GM19463 (cell line): ENCODE measurements around the gene ALDH1L1.

Source experiments
- ATAC-seq: cut with Tn5 transposase; IDR thresholded peaks from one replicate; pipeline ENCODE4 v1.9.1; 2021; ENCODE audit warnings: mild to moderate bottlenecking, moderate library complexity; ENCODE audit not compliant: unreplicated experiment

The ALDH1L1 gene

DNA sequence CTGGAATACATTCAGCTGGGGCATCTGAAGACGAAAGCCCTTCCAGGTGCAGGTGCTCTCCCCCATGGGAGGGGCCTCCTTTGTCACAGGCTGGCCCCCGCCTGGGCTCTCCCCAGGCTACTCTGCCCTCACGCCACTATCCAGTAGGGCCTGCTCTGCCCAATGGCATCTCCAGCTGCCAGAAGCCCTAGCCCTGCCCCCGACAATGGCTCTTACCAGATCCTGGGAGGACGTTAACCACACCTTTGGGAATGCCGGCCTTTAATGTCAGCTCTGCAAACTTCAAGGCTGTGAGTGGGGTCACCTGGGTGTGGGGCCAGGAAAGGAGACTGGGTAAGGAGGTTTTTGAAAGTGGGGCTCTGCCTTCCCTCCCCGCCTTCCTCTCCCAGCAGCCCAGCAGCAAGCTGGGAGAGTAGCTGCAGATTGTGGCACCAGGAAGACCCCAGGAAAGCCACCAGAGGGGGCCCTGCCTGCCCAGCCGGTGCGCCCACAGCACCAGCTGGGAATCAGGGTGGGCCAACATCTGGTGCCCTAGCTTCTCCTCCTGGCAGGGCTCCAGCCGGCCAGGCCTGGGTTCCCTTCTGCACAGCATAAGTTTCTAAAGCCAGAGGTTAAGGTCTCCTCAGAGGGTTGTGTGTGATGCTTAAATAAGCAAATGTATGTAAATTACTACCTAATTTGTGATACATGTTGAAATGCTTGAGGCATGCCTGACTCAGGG lies 56.1 kb downstream of the ALDH1L1 start:
- ATAC-seq, result no peak

DNA sequence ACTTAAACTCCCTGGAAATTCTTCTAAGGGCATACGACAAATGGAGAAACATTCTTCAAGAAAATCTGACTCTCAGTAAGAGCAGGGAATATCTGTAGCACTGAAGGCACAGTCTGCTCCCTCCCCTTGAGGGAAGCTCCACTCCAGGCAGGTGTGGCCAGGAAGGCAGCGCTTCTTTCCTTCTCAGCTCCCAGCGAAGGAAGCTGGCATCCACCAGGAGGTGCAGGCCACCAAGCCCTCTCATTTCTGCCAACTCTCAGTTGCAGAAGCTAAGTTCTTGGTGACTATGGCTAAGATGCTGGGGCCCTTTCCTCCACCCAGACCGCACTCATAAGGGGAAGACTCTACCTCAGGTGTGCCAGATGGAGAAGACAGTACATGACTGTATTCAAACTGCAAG lies 58.8 kb downstream of the ALDH1L1 start:
- ATAC-seq, result no peak

DNA sequence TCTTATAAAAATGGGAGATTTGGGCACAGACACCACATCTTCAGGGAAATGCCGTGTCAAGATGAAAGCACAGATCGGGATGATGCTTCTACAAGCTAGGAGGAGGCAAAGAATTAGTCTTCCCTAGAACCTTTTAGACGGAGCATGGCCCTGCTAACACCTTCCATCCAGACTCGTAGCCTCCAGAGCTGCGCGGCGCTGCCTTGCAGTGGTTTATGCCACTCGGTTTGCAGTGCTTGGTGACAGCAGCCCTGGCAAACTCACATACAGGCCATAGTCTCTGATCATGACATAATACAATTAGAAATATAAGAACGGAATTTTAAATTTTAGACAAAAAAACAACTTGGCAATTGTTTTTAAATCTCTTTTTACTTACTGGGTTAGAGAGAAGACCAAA lies 59.3 kb downstream of the ALDH1L1 start:
- ATAC-seq, result no peak

- no peak for ATAC-seq
These were observed 60.4 kb downstream of the ALDH1L1 start for GRCh38 chr3:126119976-126120375.

GRCh38 chr3:126119008-126119675 lies 61.2 kb downstream of the ALDH1L1 start:
- no peak for ATAC-seq

GRCh38 chr3:126118591-126118990 lies 61.8 kb downstream of the ALDH1L1 start:
- ATAC-seq, result no peak

DNA sequence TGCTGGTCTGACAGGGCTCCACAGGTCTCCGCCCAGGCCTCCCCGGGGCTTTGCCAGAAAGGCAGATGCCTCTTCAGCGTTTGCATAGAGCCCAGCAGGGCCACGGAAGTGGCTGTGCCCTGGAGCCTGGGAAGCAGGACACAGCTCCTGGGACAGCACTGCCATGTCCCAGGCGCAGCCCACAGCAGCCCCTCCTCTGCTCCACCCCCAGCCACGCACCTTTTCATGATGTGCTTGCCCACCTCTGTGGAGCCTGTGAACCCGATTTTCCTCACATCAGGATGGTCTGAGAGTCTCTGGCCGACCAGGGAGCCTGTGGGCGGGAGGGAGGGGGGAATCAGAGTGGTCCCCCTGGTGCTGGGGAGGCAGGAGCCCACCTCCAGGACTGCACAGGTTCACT lies 62.6 kb downstream of the ALDH1L1 start:
- no peak for ATAC-seq

DNA sequence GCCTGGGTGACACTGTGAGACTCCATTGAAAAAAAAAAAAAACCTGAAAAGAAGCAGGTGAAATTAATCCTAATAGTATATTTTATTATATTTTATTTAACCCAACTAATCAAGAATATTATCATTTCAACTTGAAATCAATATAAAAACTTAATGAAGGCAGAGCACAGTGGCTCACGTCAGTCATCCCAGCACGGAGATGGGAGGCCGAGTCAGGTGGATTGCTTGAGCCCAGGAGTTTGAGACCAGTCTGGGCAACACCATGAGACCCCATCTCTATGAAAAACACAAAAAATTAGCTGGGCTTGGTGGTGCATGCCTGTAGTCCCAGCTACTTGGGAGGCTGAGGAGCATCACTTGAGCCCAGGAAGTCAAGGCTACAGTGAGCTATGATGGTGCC lies 63.2 kb downstream of the ALDH1L1 start:
- ATAC-seq, result no peak

DNA sequence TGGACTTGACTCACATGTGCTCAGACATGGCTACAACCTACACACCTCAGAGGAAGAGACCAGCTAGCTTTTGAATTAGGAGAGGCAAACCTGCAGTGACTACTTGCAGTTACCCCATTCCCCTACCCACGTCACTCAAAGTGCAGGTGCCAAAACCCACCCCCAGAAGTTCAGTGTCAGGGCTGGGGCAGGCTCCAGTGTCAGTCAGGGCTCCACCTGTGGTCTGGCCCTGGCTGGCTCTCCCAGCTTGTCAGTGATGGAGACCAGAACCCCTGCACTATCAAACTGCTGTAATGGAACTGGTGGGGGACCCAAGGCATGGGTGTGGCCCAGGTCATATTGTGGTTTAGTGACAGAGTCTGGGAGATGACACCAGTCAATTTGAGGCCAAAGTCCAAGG lies 63.9 kb downstream of the ALDH1L1 start:
- no peak for ATAC-seq

DNA sequence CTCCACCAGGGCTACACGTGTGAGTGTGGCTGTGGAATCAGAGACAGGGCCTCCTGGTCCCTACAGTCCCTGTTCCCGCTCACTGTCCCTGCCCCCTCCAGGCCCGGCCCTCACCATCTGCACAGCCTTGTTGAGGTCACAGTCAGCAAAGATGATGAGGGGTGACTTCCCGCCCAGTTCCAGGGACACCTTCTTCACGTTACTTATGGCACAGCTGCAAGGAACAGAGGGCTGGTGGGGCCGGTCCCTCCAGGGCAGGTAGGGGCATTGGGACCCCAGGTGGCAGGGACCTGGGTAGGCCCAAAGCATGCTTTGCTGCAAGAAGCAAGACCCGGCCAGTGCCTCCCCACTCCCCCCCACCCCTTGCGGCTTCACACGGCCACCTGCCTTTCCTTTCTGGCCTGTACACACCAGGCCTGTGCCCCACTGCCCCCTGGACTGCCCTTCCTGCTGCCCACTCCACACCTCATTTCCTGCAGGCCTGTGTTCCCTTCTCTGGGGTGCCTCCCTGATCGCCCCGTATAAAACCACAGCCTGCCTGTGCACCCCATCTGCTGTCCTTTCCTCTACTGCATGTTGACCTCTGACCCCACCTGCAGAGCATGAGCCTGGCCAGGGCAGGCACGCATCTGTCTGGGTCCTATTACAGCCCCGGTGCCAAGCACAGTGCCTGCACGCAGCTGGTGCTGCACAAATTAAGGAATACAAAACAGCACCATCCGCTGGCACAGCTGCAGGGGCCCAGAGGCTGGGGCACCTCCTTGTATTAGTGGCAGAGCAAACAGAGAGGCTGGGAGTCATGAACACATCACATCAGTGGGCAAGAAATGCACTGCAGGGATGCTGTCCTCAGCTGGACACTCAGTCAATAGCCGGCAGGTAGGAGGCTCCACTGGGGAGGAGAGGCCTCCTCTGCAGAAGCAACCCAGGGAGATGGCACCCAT lies 65.7 kb downstream of the ALDH1L1 start:
- ATAC-seq, result no peak

- no peak for ATAC-seq
These were observed 66.5 kb downstream of the ALDH1L1 start for GRCh38 chr3:126113733-126114442.

- ATAC-seq, result no peak
These were observed 67.2 kb downstream of the ALDH1L1 start for GRCh38 chr3:126113238-126113555.

DNA sequence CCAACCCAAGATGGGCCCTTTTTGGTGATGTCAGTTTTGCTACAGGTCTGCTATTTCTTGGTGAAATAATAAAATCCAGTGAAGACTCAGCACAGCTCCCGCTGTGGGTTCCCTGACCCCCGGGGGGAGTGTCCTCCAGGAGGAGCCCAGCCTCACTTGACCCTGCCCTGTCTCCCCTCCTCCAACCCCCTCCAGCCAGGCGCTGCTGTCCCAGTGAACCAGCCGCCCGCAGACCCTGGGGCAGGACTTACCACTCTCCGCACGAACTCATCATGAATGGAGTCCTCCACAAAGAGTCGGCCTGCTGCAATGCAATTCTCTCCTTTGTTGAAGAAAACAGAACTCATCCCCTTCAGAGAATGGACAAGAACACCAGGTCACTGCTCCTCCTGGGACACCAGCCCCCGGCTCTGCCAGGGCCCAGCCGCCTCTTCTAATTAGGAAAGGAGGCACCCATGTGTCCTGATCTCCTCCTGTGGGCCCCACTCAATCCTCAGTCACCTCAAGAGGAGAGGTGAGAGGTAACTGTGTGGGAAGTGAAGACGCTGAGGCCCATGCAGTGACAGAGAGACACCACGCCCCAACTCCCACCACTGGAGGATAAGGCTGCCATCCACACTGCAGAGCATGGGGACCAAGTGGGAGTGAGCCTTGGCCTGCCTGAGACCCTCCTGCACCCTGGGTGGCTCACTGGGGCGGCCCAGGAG lies 67.7 kb downstream of the ALDH1L1 start:
- ATAC-seq, result no peak

DNA sequence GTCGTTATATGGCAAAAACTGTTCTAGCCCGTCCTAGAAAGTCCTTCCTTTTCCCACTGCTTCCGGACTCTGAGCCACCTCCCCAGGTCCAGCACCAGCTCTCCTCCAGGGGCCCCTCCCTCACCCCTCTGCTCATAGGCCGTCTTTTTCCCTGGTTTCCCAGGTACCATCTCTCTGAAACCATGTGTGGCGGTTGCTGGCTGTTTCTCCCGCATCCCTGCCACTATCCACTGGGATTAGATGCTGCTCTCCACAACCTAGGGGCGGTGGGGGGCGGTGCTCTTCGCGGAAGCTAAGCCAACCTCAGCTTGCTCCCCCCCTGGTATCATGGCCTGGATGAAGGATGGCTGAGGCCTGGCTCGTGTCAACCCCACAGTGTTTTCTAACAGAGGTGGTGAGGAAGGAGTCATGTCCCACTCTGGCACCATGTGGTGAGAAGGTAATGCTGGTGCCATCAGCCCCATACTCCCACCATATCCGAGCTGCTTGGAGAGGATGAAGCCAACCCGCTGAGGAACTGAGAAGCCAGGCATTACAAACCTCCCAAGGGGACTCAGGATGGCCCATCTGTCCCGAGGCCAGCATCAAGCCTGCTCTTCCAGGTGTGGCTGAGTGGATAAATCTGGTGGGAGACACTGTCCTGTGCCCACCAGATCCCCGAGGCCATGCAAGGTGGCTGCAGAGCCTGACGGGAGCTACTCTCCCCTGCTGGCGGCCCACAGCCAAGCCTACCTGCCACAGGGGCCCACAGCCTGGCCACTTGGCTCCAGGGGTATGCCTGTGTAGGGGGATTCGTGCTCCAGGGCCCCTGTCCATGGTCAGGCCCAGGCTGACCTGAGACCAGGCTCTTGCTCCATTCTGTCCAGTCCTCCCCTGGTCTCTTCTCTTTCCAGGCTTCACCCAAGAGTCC lies 68.6 kb downstream of the ALDH1L1 start:
- no peak for ATAC-seq

- no peak for ATAC-seq
These were observed 69.2 kb downstream of the ALDH1L1 start for GRCh38 chr3:126111126-126111551.

DNA sequence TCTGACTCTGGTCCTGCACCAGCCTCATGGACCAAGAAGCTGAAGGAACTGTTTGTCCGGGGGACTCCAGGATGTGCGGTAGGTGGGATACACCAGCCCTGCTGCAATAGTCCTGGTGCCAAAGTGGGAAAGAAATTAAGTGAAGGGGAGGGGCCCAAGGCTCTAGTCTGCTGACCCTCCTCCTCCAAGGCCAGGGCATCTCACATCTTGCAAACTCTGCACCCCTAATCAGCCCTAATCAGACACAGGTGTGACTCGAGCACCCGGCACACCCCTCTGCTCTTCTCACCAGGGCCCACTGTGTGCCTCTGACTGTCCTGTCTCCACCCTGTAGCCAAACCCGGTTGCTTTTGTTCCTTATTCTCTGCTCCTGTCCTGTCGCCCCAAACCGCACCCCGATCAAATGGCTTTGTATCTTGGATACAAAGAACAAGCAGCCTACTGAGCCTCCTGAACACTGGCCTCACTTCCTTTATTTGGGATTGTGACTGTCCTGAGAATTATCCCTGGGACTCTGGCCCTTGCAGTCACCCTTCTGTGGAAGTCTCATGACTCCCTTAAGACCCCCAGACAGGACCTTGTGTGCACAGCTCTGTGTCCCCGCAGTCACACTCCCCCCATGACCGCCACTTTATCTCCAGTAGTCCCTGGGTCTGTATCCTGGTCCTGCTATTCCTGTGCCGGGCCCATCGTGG lies 69.8 kb downstream of the ALDH1L1 start:
- ATAC-seq, result no peak

DNA sequence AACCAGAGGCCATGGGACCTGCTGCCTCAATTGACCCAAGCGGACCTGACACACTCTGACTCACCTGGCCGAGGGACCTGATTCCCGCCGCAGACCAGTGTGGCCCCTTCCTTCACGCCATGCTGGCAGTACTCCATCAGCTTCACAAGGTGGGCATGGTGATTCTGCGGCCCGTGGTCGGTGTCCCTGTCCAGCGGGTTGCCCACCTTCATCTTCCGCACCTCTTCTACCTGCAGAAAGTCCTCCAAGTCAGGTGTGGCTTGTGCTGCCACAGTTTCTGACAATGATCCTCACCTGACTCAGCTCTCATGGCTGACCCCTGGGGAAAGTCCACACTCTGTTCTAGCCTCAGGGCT lies 70.5 kb downstream of the ALDH1L1 start:
- ATAC-seq, result no peak

DNA sequence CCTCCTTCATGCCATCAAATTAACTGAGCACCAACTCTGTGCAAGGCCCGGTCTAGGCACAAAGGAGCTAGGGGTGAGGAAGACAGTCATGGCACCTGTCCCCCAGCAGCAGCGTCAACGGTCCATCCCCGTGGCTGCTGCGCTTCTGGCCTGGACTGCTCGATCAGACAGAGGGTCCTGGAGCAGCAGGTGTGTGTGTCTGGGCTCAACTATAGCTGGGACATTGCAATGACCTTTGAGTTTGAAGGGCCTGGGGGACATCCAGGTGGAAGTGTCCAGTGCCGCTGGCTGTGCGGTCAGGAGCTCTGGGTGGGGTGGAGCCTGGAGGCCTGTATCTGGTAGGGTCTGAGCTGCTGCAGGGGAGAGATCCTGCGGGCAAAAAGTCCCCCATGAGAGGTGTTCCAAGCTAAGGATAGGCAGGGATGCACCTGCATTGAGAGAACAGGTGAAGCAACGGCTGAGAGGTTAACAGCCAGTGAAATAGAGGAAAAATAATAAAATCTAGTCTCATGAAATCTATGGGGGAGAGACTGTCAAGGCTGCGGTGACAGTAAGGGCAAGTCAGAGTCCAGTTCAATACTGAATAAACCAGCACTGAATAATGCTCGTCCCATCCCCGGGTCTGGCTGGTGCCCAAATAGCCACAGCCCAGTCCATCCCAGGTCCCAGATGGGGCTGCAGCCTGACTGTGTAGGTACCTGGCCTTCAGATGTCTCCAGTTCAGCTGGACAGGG lies 71.1 kb downstream of the ALDH1L1 start:
- ATAC-seq, result no peak
